Measurements from ENCODE around the gene ATG7. TPM values are rescaled to one million over a fixed set of nuclear protein-coding genes. Genes with fewer than 3 reads are reported as not detected.

ATG7 gene
- total RNA-seq, 2 donors from 2014 or later, result 33.9 to 38.4 TPM

DNA sequence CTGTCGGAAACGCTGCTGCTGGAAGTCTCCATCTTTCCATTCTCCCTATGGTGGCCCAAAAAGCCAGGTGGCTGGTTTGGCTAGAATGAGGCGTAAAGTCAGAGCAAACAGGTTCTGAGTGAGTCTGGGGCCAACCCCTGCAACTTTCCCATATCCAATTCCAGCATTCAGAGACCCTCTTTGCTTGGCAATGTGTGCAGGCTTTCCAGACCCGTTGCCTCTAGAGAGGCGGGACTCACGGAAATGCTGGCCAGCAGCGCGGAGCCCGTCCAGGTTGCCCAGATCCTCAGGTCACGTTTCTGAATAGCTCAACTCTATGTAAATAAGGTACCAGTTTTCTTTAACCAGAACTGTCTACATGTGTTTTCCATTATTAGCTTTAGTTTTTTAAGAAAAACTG, 303.5 kb downstream of the ATG7 start:
- H3K9ac ChIP-seq (ENCODE audit: extremely low read depth, low read length, poor library complexity, severe bottlenecking), result no peak overlapping the region
- Mint-ChIP-seq H3K9me3 (no peaks in the 10 kb centered on the region), H3K36me3 (ENCODE audit: low read depth) (peaks cover 39% of the 10 kb centered on the region), H3K27ac (no peak overlapping the region), H3K4me1 (no peaks in the 10 kb centered on the region), H3K27me3 (ENCODE audit: insufficient read depth) (no peaks in the 10 kb centered on the region), H3K4me3 (no peak overlapping the region)
- peaks cover 12% of the 10 kb centered on the region for H3K36me3 ChIP-seq (ENCODE audit: control insufficient read depth, insufficient read depth, low read length)
- H3K27ac ChIP-seq (ENCODE audit: low read depth, low read length), result no peak overlapping the region
- TF ChIP-seq, protein P1, sequence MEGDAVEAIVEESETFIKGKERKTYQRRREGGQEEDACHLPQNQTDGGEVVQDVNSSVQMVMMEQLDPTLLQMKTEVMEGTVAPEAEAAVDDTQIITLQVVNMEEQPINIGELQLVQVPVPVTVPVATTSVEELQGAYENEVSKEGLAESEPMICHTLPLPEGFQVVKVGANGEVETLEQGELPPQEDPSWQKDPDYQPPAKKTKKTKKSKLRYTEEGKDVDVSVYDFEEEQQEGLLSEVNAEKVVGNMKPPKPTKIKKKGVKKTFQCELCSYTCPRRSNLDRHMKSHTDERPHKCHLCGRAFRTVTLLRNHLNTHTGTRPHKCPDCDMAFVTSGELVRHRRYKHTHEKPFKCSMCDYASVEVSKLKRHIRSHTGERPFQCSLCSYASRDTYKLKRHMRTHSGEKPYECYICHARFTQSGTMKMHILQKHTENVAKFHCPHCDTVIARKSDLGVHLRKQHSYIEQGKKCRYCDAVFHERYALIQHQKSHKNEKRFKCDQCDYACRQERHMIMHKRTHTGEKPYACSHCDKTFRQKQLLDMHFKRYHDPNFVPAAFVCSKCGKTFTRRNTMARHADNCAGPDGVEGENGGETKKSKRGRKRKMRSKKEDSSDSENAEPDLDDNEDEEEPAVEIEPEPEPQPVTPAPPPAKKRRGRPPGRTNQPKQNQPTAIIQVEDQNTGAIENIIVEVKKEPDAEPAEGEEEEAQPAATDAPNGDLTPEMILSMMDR (conservative IDR thresholded peaks at IDR 0.05), result no peak
- H3K4me1 ChIP-seq (ENCODE audit: control insufficient read depth, insufficient read depth, low read length), result no peaks in the 10 kb centered on the region
- H3K4me3 ChIP-seq (ENCODE audit: low read length), result no peak overlapping the region
- H3K27me3 ChIP-seq (ENCODE audit: control insufficient read depth, insufficient read depth, low read length, poor library complexity, severe bottlenecking), result no peaks in the 10 kb centered on the region
- WGBS, 2 experiments (ENCODE audit: insufficient coverage in 1 of 2, insufficient read length in 1 of 2), result 95 to 97% methylated on average over 6 to 10 of the region's 10 CpGs
- H3K9me3 ChIP-seq (ENCODE audit: control insufficient read depth, low read length), result peaks cover 6% of the 10 kb centered on the region
- DNase-seq, result no peak

DNA sequence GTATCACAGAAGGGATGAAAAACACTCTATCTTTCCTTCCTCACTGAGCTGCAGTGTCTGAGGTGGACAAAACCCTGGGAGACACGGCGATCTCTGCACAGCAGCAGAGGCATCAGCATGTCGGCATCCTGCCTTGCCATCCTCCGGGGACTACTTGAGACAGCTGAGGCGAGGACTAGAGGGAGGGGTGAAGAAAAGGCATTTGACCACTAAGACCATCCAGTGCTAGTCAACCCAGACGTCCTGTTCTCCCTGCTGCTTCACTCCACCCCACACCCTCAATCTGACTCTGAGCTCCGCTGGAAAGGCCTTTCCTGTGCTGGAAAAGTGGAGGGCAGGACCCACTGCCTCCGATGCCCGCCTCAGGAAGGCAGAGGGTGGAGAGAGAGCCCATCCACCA, 304.3 kb downstream of the ATG7 start:
- Histone ChIP-seq H3K27me3 (ENCODE audit: control insufficient read depth, insufficient read depth, low read length, poor library complexity, severe bottlenecking) (no peaks in the 10 kb centered on the region), H3K4me3 (ENCODE audit: low read length) (no peak overlapping the region), H3K9ac (ENCODE audit: extremely low read depth, low read length, poor library complexity, severe bottlenecking) (no peak overlapping the region), H3K9me3 (ENCODE audit: control insufficient read depth, low read length) (peaks cover 6% of the 10 kb centered on the region), H3K4me1 (ENCODE audit: control insufficient read depth, insufficient read depth, low read length) (peaks cover under 1% of the 10 kb centered on the region), H3K27ac (ENCODE audit: low read depth, low read length) (peak overlapping the region; percentile 16), H3K36me3 (ENCODE audit: control insufficient read depth, insufficient read depth, low read length) (peaks cover 8% of the 10 kb centered on the region)
- Mint-ChIP-seq H3K4me3 (no peak overlapping the region), H3K9me3 (no peaks in the 10 kb centered on the region), H3K27ac (no peak overlapping the region), H3K36me3 (ENCODE audit: low read depth) (peaks cover 37% of the 10 kb centered on the region), H3K4me1 (peaks cover 5% of the 10 kb centered on the region), H3K27me3 (ENCODE audit: insufficient read depth) (no peaks in the 10 kb centered on the region)
- TF ChIP-seq, protein P1 (conservative IDR thresholded peaks at IDR 0.05), result no peak
- DNase-seq, result no peak
- 93% methylated on average over 9 of the region's 9 CpGs; no CpG with 5 or more reads in 1 of the 2 experiments for WGBS, 2 experiments (ENCODE audit: insufficient coverage in 1 of 2, insufficient read length in 1 of 2)

DNA sequence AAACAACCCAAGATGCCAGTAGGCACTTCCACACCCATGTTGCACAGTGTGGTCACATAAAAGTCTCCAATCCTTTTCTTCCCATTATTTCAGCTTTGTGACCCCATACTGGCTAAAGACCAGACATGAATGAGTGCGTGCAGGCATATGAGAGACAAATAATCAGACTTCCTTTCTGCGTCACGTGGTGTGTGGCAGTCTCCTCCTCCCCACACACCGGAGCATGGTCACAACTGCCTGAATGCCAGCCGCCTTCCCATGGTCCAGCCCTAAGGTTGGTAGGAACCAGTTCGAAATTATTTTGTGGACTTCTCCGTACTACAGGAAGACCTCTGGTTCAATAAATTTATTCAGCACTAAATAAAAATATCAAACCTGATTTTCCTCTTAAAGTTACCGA, 306.0 kb downstream of the ATG7 start:
- Histone ChIP-seq H3K4me1 (ENCODE audit: control insufficient read depth, insufficient read depth, low read length) (peaks cover 6% of the 10 kb centered on the region), H3K9me3 (ENCODE audit: control insufficient read depth, low read length) (peaks cover 6% of the 10 kb centered on the region), H3K36me3 (ENCODE audit: control insufficient read depth, insufficient read depth, low read length) (peaks cover 8% of the 10 kb centered on the region), H3K4me3 (ENCODE audit: low read length) (no peak overlapping the region), H3K9ac (ENCODE audit: extremely low read depth, low read length, poor library complexity, severe bottlenecking) (no peak overlapping the region), H3K27me3 (ENCODE audit: control insufficient read depth, insufficient read depth, low read length, poor library complexity, severe bottlenecking) (no peaks in the 10 kb centered on the region), H3K27ac (ENCODE audit: low read depth, low read length) (peak overlapping the region; percentile 6)
- WGBS, 2 experiments (ENCODE audit: insufficient coverage in 1 of 2, insufficient read length in 1 of 2), result 90 to 92% methylated on average over 7 of the region's 8 CpGs
- peaks cover 28% of the 10 kb centered on the region for H3K36me3 Mint-ChIP-seq (ENCODE audit: low read depth)
- H3K27me3 Mint-ChIP-seq (ENCODE audit: insufficient read depth), result no peaks in the 10 kb centered on the region
- no peaks in the 10 kb centered on the region for H3K9me3 Mint-ChIP-seq
- no peak for DNase-seq
- no peak overlapping the region for H3K4me3 Mint-ChIP-seq
- H3K27ac Mint-ChIP-seq, result peak overlapping the region; percentile 42
- H3K4me1 Mint-ChIP-seq, result peaks cover 22% of the 10 kb centered on the region
- TF ChIP-seq, protein P1 (conservative IDR thresholded peaks at IDR 0.05), result no peak
